MCF 10A (cell line): ENCODE measurements around the gene NAP1L4. TPM values are rescaled to one million over a fixed set of nuclear protein-coding genes. Genes with fewer than 3 reads are reported as not detected.

Source experiments
- BruUV-seq: library from RNA; stranded (reverse); fragments of 400-500 nt; replicated peaks from 2 replicates; lab custom pipeline; 2021; lab: Mats Ljungman, UMichigan
- CTCF ChIA-PET: fragments of 300-600 bp; sonication (Branson Sonifier 250); formaldehyde crosslinking; extraction: SDS; loops from one replicate; lab custom pipeline; 2021; ENCODE audit warnings: antibody characterized with exemption, inconsistent platforms; lab: Yijun Ruan, JAX
- POLR2A ChIA-PET: fragments of 300-600, 350-650 bp; sonication (Branson Sonifier 250); formaldehyde crosslinking; extraction: SDS; loops from one replicate; lab custom pipeline; 2020; ENCODE audit warnings: antibody characterized with exemption, inconsistent platforms; lab: Yijun Ruan, JAX
- DNase-seq: peaks from one replicate; pipeline ENCODE4 v3.0.0-alpha.2; 2018; ENCODE audit not compliant: unreplicated experiment
- H3K27ac Mint-ChIP-seq: one replicate; pipeline ENCODE4 v1.8.0; 2022; ENCODE audit warnings: mild to moderate bottlenecking, low read depth, mixed read lengths; ENCODE audit not compliant: unreplicated experiment
- H3K27me3 Mint-ChIP-seq: one replicate; pipeline ENCODE4 v1.8.0; 2022; ENCODE audit warnings: mixed read lengths; ENCODE audit not compliant: insufficient read depth, unreplicated experiment
- H3K36me3 Mint-ChIP-seq: one replicate; pipeline ENCODE4 v1.8.0; 2022; ENCODE audit warnings: mild to moderate bottlenecking, moderate library complexity, mixed read lengths; ENCODE audit not compliant: insufficient read depth, unreplicated experiment
- H3K4me1 Mint-ChIP-seq: one replicate; pipeline ENCODE4 v1.8.0; 2022; ENCODE audit warnings: mixed read lengths; ENCODE audit not compliant: insufficient read depth, unreplicated experiment
- H3K4me3 Mint-ChIP-seq: one replicate; pipeline ENCODE4 v1.8.0; 2022; ENCODE audit warnings: mild to moderate bottlenecking, moderate library complexity, mixed read lengths; ENCODE audit not compliant: unreplicated experiment
- H3K9me3 Mint-ChIP-seq: one replicate; pipeline ENCODE4 v1.8.0; 2022; ENCODE audit warnings: mixed read lengths; ENCODE audit not compliant: unreplicated experiment
- CTCF ChIP-seq: fragments of 200-600 bp; IDR thresholded peaks from one replicate; pipeline ENCODE4 v1.8.0; 2022; ENCODE audit warnings: antibody characterized with exemption, mild to moderate bottlenecking; ENCODE audit not compliant: unreplicated experiment
- intact Hi-C: fragments of 100-400 bp; cut with micrococcal nuclease; formaldehyde crosslinking; loops from 2 replicates; pipeline ENCODE4 v1.14.1; 2022
- total RNA-seq: library from RNA; stranded (reverse); gene quantifications from 2 replicates; pipeline ENCODE4 v1.2.3, GENCODE V29; 2022

Gene NAP1L4
- total RNA-seq, 1 experiment from 2014 or later, result 103 TPM

- Mint-ChIP-seq H3K27me3 (no peaks in the 10 kb centered on the region), H3K4me1 (peaks cover 6% of the 10 kb centered on the region), H3K27ac (no peak overlapping the region), H3K9me3 (no peaks in the 10 kb centered on the region), H3K4me3 (no peak overlapping the region), H3K36me3 (peaks cover 85% of the 10 kb centered on the region)
- no TSS peak for BruUV-seq
- peak; percentile 62 for DNase-seq
- intact Hi-C loops, result loop anchor here (2.0 kb wide), 1 partner anchor 15 kb away; no protein-coding TSS in a partner anchor
- ChIA-PET CTCF (interaction anchor here (0.6 to 3.7 kb wide), 26 partner anchors 8 to 445 kb away, joined by 3 to 40 read pairs (median 6); no protein-coding TSS in a partner anchor), POLR2A (interaction anchor here (0.8 to 3.6 kb wide), 5 partner anchors 14 to 28 kb away, joined by 3 to 20 read pairs (median 3); partner anchors contain the start of gene NAP1L4)
- TF ChIP-seq CTCF, result peak; percentile 50
Measured at GRCh38 chr11:2975594-2975993, 16.5 kb downstream of the NAP1L4 start.

GRCh38 chr11:2974272-2974671 lies 17.9 kb downstream of the NAP1L4 start:
- no peaks in the 10 kb centered on the region for H3K9me3 Mint-ChIP-seq
- BruUV-seq, result no TSS peak
- peaks cover 6% of the 10 kb centered on the region for H3K4me1 Mint-ChIP-seq
- TF ChIP-seq CTCF, result no peak
- peaks cover 95% of the 10 kb centered on the region for H3K36me3 Mint-ChIP-seq
- H3K27me3 Mint-ChIP-seq, result no peaks in the 10 kb centered on the region
- H3K4me3 Mint-ChIP-seq, result no peak overlapping the region
- CTCF ChIA-PET, result interaction anchor here (0.6 to 3.7 kb wide), 15 partner anchors 8 to 1092 kb away, joined by 3 to 40 read pairs (median 7); no protein-coding TSS in a partner anchor
- intact Hi-C loops, result loop anchor here (2.0 kb wide), 1 partner anchor 17 kb away; no protein-coding TSS in a partner anchor
- no peak overlapping the region for H3K27ac Mint-ChIP-seq
- POLR2A ChIA-PET, result interaction anchor here (0.7 to 3.6 kb wide), 2 partner anchors 12 to 15 kb away, joined by 3 to 20 read pairs; no protein-coding TSS in a partner anchor
- DNase-seq, result no peak

- H3K9me3 Mint-ChIP-seq, result no peaks in the 10 kb centered on the region
- no TSS peak for BruUV-seq
- peaks cover 99% of the 10 kb centered on the region for H3K36me3 Mint-ChIP-seq
- ChIA-PET POLR2A (interaction anchor here (0.8 to 1.4 kb wide), 3 partner anchors 12 to 23 kb away, joined by 3 read pairs; no protein-coding TSS in a partner anchor), CTCF (interaction anchor here (0.6 to 1.8 kb wide), 5 partner anchors 13 to 123 kb away, joined by 3 to 4 read pairs (median 3); no protein-coding TSS in a partner anchor)
- DNase-seq, result no peak
- no peaks in the 10 kb centered on the region for H3K27me3 Mint-ChIP-seq
- H3K4me3 Mint-ChIP-seq, result no peak overlapping the region
- intact Hi-C loops, result no loop called here
- TF ChIP-seq CTCF, result no peak
- H3K4me1 Mint-ChIP-seq, result no peaks in the 10 kb centered on the region
- no peak overlapping the region for H3K27ac Mint-ChIP-seq
Measured at GRCh38 chr11:2968341-2968900, 23.7 kb downstream of the NAP1L4 start.

- Mint-ChIP-seq H3K9me3 (no peaks in the 10 kb centered on the region), H3K36me3 (peaks cover 95% of the 10 kb centered on the region), H3K27ac (no peak overlapping the region), H3K27me3 (no peaks in the 10 kb centered on the region), H3K4me3 (no peak overlapping the region), H3K4me1 (peaks cover 8% of the 10 kb centered on the region)
- CTCF ChIA-PET, result interaction anchor here (1.6 kb wide), 1 partner anchor 10 kb away, joined by 8 read pairs; no protein-coding TSS in a partner anchor
- intact Hi-C loops, result no loop called here
- no peak for DNase-seq
- POLR2A ChIA-PET, result interaction anchor here (1.3 kb wide), 1 partner anchor 15 kb away, joined by 3 read pairs; no protein-coding TSS in a partner anchor
- no TSS peak for BruUV-seq
- no peak for TF ChIP-seq CTCF
Measured at GRCh38 chr11:2964782-2965181, 27.3 kb downstream of the NAP1L4 start.
